ENCODE measurements around the gene MFAP4.

Gene MFAP4

DNA sequence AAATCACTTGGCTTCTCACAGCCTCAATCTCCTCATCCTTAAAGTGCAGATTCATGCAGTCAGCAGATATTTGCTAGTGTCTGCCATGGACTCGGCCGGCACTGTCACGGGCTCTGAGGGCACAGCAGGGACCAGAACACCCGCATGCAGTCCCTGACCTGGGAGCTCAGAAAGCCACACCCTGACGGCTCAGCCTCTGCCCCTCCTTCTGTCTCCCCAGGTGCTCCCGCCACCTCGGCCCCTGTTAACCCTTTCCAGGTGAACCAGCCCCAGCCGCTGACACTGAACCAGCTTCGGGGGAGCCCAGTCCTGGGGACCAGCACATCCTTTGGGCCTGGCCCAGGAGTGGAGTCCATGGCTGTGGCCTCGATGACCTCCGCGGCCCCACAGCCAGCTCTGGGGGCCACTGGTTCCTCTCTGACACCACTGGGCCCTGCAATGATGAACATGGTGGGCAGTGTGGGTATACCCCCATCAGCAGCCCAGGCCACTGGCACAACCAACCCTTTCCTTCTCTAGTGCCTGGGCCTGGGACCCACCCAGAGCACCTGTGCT is 53.2 kb downstream of the MFAP4 start:
- DNase-seq (ENCODE audit: low spot score) = no peak
